Hepatocyte (in vitro differentiated cells): ENCODE data around the gene MANSC1. TPM values are rescaled to one million over a fixed set of nuclear protein-coding genes. Genes with fewer than 3 reads are reported as not detected.

Source experiments
- DNase-seq: peaks from one replicate; pipeline ENCODE4 v3.0.0-alpha.2; 2016; ENCODE audit warnings: low spot score
- H2AFZ ChIP-seq: fragments of 200-600 bp; sonication (generic); 2 replicates; pipeline ENCODE4 v1.6.0; 2016; ENCODE audit warnings: antibody characterized with exemption, mild to moderate bottlenecking
- H3K27ac ChIP-seq: fragments of 200-600 bp; sonication (generic); 2 replicates; pipeline ENCODE4 v1.5.1; 2016; ENCODE audit warnings: mild to moderate bottlenecking
- H3K27me3 ChIP-seq: fragments of 200-600 bp; sonication (generic); 2 replicates; pipeline ENCODE4 v1.6.1; 2016
- H3K36me3 ChIP-seq: fragments of 200-600 bp; sonication (generic); replicated peaks from 2 replicates; pipeline ENCODE4 v1.5.1; 2016; ENCODE audit warnings: low read depth; ENCODE audit not compliant: insufficient read depth
- H3K4me1 ChIP-seq: fragments of 200-600 bp; sonication (generic); 2 replicates; pipeline ENCODE4 v1.5.1; 2016; ENCODE audit warnings: mild to moderate bottlenecking, moderate library complexity; ENCODE audit not compliant: insufficient read depth
- H3K4me2 ChIP-seq: fragments of 200-600 bp; sonication (generic); 2 replicates; pipeline ENCODE4 v1.6.0; 2016
- H3K4me3 ChIP-seq: fragments of 200-600 bp; sonication (generic); 2 replicates; pipeline ENCODE4 v1.5.1; 2016; ENCODE audit warnings: mild to moderate bottlenecking
- H3K79me2 ChIP-seq: fragments of 200-600 bp; sonication (generic); 2 replicates; pipeline ENCODE4 v1.6.0; 2017; ENCODE audit warnings: mild to moderate bottlenecking
- H3K9me2 ChIP-seq: fragments of 200-600 bp; sonication (generic); replicated peaks from 2 replicates; pipeline ENCODE4 v1.6.0; 2017; ENCODE audit warnings: mild to moderate bottlenecking; ENCODE audit not compliant: insufficient read depth
- H3K9me3 ChIP-seq: fragments of 200-600 bp; sonication (generic); 2 replicates; pipeline ENCODE4 v1.5.1; 2016; ENCODE audit warnings: low read depth, mild to moderate bottlenecking
- H4K20me1 ChIP-seq: fragments of 200-600 bp; sonication (generic); 2 replicates; pipeline ENCODE4 v1.6.0; 2016; ENCODE audit warnings: mild to moderate bottlenecking; ENCODE audit not compliant: insufficient read depth, poor library complexity, severe bottlenecking
- EZH2 ChIP-seq: fragments of 200-600 bp; sonication (generic); IDR thresholded peaks from 2 replicates; pipeline ENCODE4 v1.6.1; 2016; ENCODE audit warnings: antibody characterized with exemption, mild to moderate bottlenecking, borderline replicate concordance
- EZH2phosphoT487 ChIP-seq: fragments of 200-600 bp; sonication (generic); IDR thresholded peaks from one replicate; pipeline ENCODE4 v1.6.1; 2018; ENCODE audit warnings: antibody characterized with exemption, mild to moderate bottlenecking, low read depth, moderate library complexity; ENCODE audit not compliant: unreplicated experiment, severe bottlenecking
- WGBS: methylation state at CpG from one replicate; pipeline ENCODE4 v1.1.6; 2016; ENCODE audit warnings: low lambda C conversion rate; ENCODE audit errors: missing lambda C conversion rate; 5-methylcytosine and 5-hydroxymethylcytosine counted together
- polyA plus RNA-seq: library from polyadenylated mRNA; unstranded; fragments of >200 nt; fragmentation: Nextera tagmentation; extraction: Ambion mirVana; gene quantifications from 2 replicates; pipeline ENCODE4 v1.2.1, GENCODE V29; 2016
- total RNA-seq: library from RNA; depleted of rRNA; stranded (reverse); fragments of >200 nt; gene quantifications from 2 replicates; pipeline ENCODE4 v1.2.3, GENCODE V29; 2014
- TF ChIP-seq, protein P1 (sequence below): fragments of 200-600 bp; sonication (generic); IDR thresholded peaks from 2 replicates; pipeline ENCODE4 v1.5.1; 2016; ENCODE audit warnings: antibody characterized with exemption, mild to moderate bottlenecking; ENCODE audit not compliant: poor library complexity

MANSC1 gene
- total and polyA plus RNA-seq, 2 experiments from 2014 or later, result 17.4 to 20.5 TPM

DNA sequence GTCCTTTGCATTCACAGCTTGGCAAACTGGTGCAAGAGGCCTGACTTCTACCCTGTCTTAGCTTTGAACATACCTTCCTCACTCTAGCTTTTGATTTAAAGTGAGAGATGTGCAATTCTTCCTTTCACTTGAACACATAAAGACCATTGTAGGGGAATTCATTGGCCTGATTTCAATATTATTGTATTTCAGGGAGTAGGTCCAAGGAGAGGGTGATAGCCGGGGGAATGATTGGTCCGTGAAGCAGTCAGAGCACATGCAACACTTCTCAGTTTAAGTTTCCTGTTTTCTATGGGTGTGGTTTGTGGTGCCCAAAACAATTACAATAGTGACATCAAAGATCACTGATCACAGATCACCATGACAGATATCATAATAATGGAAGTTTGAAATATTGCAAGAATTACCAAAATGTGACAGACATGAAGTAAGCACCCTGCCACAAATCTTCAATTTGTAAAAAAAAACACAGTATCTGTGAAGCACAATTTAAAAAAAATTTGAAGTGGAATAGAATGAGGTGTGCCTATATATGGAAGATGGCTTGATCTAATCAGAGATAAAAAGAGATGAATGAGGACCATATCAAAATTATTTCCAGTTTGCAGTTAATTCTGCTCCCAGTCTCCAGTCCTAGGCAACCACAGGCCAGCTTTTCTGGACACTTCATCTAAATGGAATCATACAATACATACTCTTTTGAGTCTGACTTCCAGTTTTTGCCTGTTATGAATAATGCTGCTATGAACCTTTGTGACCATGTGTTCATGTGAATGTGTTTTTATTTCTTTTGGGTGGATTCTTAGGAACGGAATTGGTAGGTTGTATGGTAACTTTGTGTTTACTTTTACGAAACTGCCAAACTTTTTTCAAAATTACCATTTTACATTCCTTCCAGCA lies 30.0 kb upstream of the MANSC1 start:
- H3K4me1 ChIP-seq, result peaks cover 12% of the 10 kb centered on the region
- H3K4me2 ChIP-seq, result no peak overlapping the region
- no peak overlapping the region for H3K4me3 ChIP-seq
- TF ChIP-seq, protein P1, sequence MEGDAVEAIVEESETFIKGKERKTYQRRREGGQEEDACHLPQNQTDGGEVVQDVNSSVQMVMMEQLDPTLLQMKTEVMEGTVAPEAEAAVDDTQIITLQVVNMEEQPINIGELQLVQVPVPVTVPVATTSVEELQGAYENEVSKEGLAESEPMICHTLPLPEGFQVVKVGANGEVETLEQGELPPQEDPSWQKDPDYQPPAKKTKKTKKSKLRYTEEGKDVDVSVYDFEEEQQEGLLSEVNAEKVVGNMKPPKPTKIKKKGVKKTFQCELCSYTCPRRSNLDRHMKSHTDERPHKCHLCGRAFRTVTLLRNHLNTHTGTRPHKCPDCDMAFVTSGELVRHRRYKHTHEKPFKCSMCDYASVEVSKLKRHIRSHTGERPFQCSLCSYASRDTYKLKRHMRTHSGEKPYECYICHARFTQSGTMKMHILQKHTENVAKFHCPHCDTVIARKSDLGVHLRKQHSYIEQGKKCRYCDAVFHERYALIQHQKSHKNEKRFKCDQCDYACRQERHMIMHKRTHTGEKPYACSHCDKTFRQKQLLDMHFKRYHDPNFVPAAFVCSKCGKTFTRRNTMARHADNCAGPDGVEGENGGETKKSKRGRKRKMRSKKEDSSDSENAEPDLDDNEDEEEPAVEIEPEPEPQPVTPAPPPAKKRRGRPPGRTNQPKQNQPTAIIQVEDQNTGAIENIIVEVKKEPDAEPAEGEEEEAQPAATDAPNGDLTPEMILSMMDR, result no peak
- TF ChIP-seq EZH2phosphoT487 (no peak), EZH2 (no peak)
- H4K20me1 ChIP-seq, result no peaks in the 10 kb centered on the region
- no peaks in the 10 kb centered on the region for H3K27me3 ChIP-seq
- no peaks in the 10 kb centered on the region for H3K36me3 ChIP-seq
- H3K9me3 ChIP-seq, result no peaks in the 10 kb centered on the region
- no peaks in the 10 kb centered on the region for H3K9me2 ChIP-seq
- peak overlapping the region; percentile 52 for H3K27ac ChIP-seq
- H3K79me2 ChIP-seq, result peaks cover 7% of the 10 kb centered on the region
- no peak overlapping the region for H2AFZ ChIP-seq
- 82% methylated on average over 4 of the region's 4 CpGs for WGBS
- no peak for DNase-seq

DNA sequence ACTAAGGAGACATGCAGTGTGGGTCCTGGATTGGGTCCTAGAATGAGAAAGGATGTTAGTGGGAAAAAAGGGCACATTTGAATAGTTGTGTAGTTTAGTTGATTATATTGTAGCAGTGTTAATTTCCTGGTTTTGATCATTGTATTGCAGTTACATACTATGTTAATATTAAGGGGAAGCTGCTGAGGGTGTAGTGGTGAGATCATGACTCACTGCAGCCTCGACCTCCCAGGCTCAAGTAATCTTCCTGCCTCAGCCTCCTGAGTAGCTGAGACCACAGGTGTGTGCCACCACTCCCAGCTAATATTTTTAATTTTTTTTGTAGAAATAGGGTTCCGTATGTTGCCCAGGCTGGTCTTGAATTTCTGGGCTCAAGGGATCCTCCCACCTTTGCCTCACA lies 28.6 kb upstream of the MANSC1 start:
- Histone ChIP-seq H3K27ac (no peak overlapping the region), H3K36me3 (no peaks in the 10 kb centered on the region), H3K27me3 (no peaks in the 10 kb centered on the region), H3K4me1 (peaks cover 2% of the 10 kb centered on the region), H3K79me2 (peaks cover 11% of the 10 kb centered on the region), H2AFZ (no peak overlapping the region), H3K9me3 (no peaks in the 10 kb centered on the region), H3K9me2 (no peaks in the 10 kb centered on the region), H4K20me1 (no peaks in the 10 kb centered on the region), H3K4me2 (no peak overlapping the region), H3K4me3 (no peak overlapping the region)
- TF ChIP-seq, protein P1, result no peak
- TF ChIP-seq EZH2 (no peak), EZH2phosphoT487 (no peak)
- 97% methylated on average over 2 of the region's 2 CpGs for WGBS
- no peak for DNase-seq

- Histone ChIP-seq H3K4me1 (peaks cover 4% of the 10 kb centered on the region), H2AFZ (no peak overlapping the region), H3K27ac (peak overlapping the region; percentile 19), H3K36me3 (no peaks in the 10 kb centered on the region), H3K4me2 (no peak overlapping the region), H3K4me3 (no peak overlapping the region), H3K27me3 (no peaks in the 10 kb centered on the region), H4K20me1 (no peaks in the 10 kb centered on the region), H3K9me3 (no peaks in the 10 kb centered on the region), H3K9me2 (no peaks in the 10 kb centered on the region), H3K79me2 (peaks cover 11% of the 10 kb centered on the region)
- DNase-seq, result peak; percentile 82
- TF ChIP-seq EZH2, result no peak
- TF ChIP-seq, protein P1, result peak; percentile 85
- WGBS, result 89% methylated on average over 12 of the region's 12 CpGs
Measured at GRCh38 chr12:12376646-12377448, 26.8 kb upstream of the MANSC1 start.
